Spinal cord (tissue), 10 donors: Measurements from ENCODE around the gene SYNPO2. TPM values are rescaled to one million over a fixed set of nuclear protein-coding genes. Genes with fewer than 3 reads are reported as not detected.

Experiments
- DNase-seq, 6 donors: peaks; one replicate each; pipeline versions ENCODE4 v3.0.0 to v3.0.0-alpha.2; 2013 to 2015; ENCODE audit warnings: low spot score in 6 of 6, low read depth in 4 of 6
- H3K27ac ChIP-seq: one replicate; pipeline ENCODE4 v1.5.1; 2013; ENCODE audit warnings: low read depth, low read length, control low read depth
- H3K27me3 ChIP-seq: one replicate; pipeline ENCODE4 v1.6.1; 2013; ENCODE audit warnings: low read length; ENCODE audit not compliant: control insufficient read depth, insufficient read depth
- H3K36me3 ChIP-seq: one replicate; pipeline ENCODE4 v1.6.1; 2013; ENCODE audit warnings: low read length; ENCODE audit not compliant: control insufficient read depth, insufficient read depth
- H3K4me1 ChIP-seq: one replicate; pipeline ENCODE4 v1.6.1; 2013; ENCODE audit warnings: low read length; ENCODE audit not compliant: control insufficient read depth, insufficient read depth
- H3K4me3 ChIP-seq: one replicate; pipeline ENCODE4 v1.5.1; 2013; ENCODE audit warnings: low read depth, low read length, control low read depth
- H3K9me3 ChIP-seq: one replicate; pipeline ENCODE4 v1.6.1; 2013; ENCODE audit warnings: low read length; ENCODE audit not compliant: control insufficient read depth, insufficient read depth
- WGBS: methylation state at CpG from one replicate; pipeline ENCODE4 v1.1.5; 2013; ENCODE audit warnings: missing lambda C conversion rate; ENCODE audit not compliant: insufficient coverage; 5-methylcytosine and 5-hydroxymethylcytosine counted together
- polyA plus RNA-seq, 2 donors: library from polyadenylated mRNA; unstranded; fragments of 120-200 nt; gene quantifications; one replicate each; pipeline ENCODE4 v1.2.1, GENCODE V29; 2013; ENCODE audit not compliant: insufficient read length in 2 of 2
- total RNA-seq, 2 donors: library from RNA; depleted of rRNA in 1 of 2; stranded (reverse); fragments of 120-200 nt in 1 of 2; fragments of >200 nt in 1 of 2; gene quantifications; one replicate each; pipeline versions ENCODE4 v1.2.3 to v1.2.4, GENCODE V29; 2013 to 2014
- donor health status: healthy.

The SYNPO2 gene
- total and polyA plus RNA-seq, 4 donors = 6.1 to 14.3 (median 9.7) TPM

GRCh38 chr4:118904935-118905334 is 16.3 kb downstream of the SYNPO2 start:
- Histone ChIP-seq H3K4me3 (no peak overlapping the region), H3K9me3 (no peaks in the 10 kb centered on the region), H3K36me3 (no peaks in the 10 kb centered on the region), H3K4me1 (no peaks in the 10 kb centered on the region), H3K27ac (no peak overlapping the region), H3K27me3 (no peaks in the 10 kb centered on the region)
- no peak for DNase-seq
- WGBS = 74% methylated on average over 2 of the region's 2 CpGs

GRCh38 chr4:118905566-118905965 is 16.9 kb downstream of the SYNPO2 start:
- Histone ChIP-seq H3K9me3 (no peaks in the 10 kb centered on the region), H3K4me1 (no peaks in the 10 kb centered on the region), H3K27me3 (no peaks in the 10 kb centered on the region), H3K27ac (no peak overlapping the region), H3K36me3 (no peaks in the 10 kb centered on the region), H3K4me3 (no peak overlapping the region)
- DNase-seq = no peak
- 73% methylated on average over 2 of the region's 4 CpGs for WGBS

GRCh38 chr4:118909173-118909956 is 20.7 kb downstream of the SYNPO2 start:
- no peaks in the 10 kb centered on the region for H3K9me3 ChIP-seq
- H3K36me3 ChIP-seq = no peaks in the 10 kb centered on the region
- WGBS = 65% methylated on average over 5 of the region's 8 CpGs
- no peak for DNase-seq
- no peak overlapping the region for H3K4me3 ChIP-seq
- H3K27ac ChIP-seq = no peak overlapping the region
- H3K27me3 ChIP-seq = no peaks in the 10 kb centered on the region
- H3K4me1 ChIP-seq = no peaks in the 10 kb centered on the region

GRCh38 chr4:118910221-118910620 is 21.6 kb downstream of the SYNPO2 start:
- DNase-seq = no peak
- WGBS = no CpG with 5 or more reads among the region's 3 CpGs
- Histone ChIP-seq H3K36me3 (no peaks in the 10 kb centered on the region), H3K9me3 (no peaks in the 10 kb centered on the region), H3K27ac (no peak overlapping the region), H3K27me3 (no peaks in the 10 kb centered on the region), H3K4me3 (no peak overlapping the region), H3K4me1 (no peaks in the 10 kb centered on the region)

- Histone ChIP-seq H3K4me1 (no peaks in the 10 kb centered on the region), H3K27ac (no peak overlapping the region), H3K4me3 (no peak overlapping the region), H3K9me3 (no peaks in the 10 kb centered on the region), H3K36me3 (no peaks in the 10 kb centered on the region), H3K27me3 (no peaks in the 10 kb centered on the region)
- DNase-seq = no peak
- no CpG with 5 or more reads among the region's 3 CpGs for WGBS
These were observed 22.6 kb downstream of the SYNPO2 start for GRCh38 chr4:118911238-118911703.

- no peak for DNase-seq
- Histone ChIP-seq H3K4me3 (no peak overlapping the region), H3K27ac (no peak overlapping the region), H3K27me3 (no peaks in the 10 kb centered on the region), H3K36me3 (no peaks in the 10 kb centered on the region), H3K9me3 (no peaks in the 10 kb centered on the region), H3K4me1 (no peaks in the 10 kb centered on the region)
- WGBS = 83% methylated on average over 1 of the region's 3 CpGs
These were observed 26.8 kb downstream of the SYNPO2 start for GRCh38 chr4:118915468-118915867.

- Histone ChIP-seq H3K36me3 (no peaks in the 10 kb centered on the region), H3K27ac (no peak overlapping the region), H3K27me3 (no peaks in the 10 kb centered on the region), H3K4me3 (no peak overlapping the region), H3K9me3 (no peaks in the 10 kb centered on the region), H3K4me1 (no peaks in the 10 kb centered on the region)
- DNase-seq = no peak
- 100% methylated on average over 1 of the region's 9 CpGs for WGBS
These were observed 28.1 kb downstream of the SYNPO2 start for GRCh38 chr4:118916691-118917289.

- Histone ChIP-seq H3K27me3 (no peaks in the 10 kb centered on the region), H3K36me3 (no peaks in the 10 kb centered on the region), H3K4me3 (no peak overlapping the region), H3K27ac (no peak overlapping the region), H3K4me1 (no peaks in the 10 kb centered on the region), H3K9me3 (no peaks in the 10 kb centered on the region)
- no peak for DNase-seq
- no CpG with 5 or more reads among the region's 2 CpGs for WGBS
These were observed 28.9 kb downstream of the SYNPO2 start for GRCh38 chr4:118917582-118917981.

GRCh38 chr4:118918388-118918787 is 29.7 kb downstream of the SYNPO2 start:
- no peaks in the 10 kb centered on the region for H3K36me3 ChIP-seq
- no CpG with 5 or more reads among the region's 3 CpGs for WGBS

GRCh38 chr4:118920247-118920646 is 31.6 kb downstream of the SYNPO2 start:
- H3K4me1 ChIP-seq = no peaks in the 10 kb centered on the region
- no peak overlapping the region for H3K27ac ChIP-seq
- no CpG with 5 or more reads among the region's 2 CpGs for WGBS
- H3K4me3 ChIP-seq = no peak overlapping the region
- peak in 1 of 6 donors; percentile 28 for DNase-seq
- no peaks in the 10 kb centered on the region for H3K9me3 ChIP-seq
- no peaks in the 10 kb centered on the region for H3K36me3 ChIP-seq
- H3K27me3 ChIP-seq = no peaks in the 10 kb centered on the region

More at GRCh38 chr4:118918388-118918787, 29.7 kb downstream of the SYNPO2 start:
- H3K27ac ChIP-seq = no peak overlapping the region
- H3K4me1 ChIP-seq = no peaks in the 10 kb centered on the region
- H3K9me3 ChIP-seq = no peaks in the 10 kb centered on the region
- H3K27me3 ChIP-seq = no peaks in the 10 kb centered on the region
- no peak overlapping the region for H3K4me3 ChIP-seq
- DNase-seq = peak in 1 of 6 donors; percentile 30
